ENCODE measurements around the gene KIAA1191. TPM values are rescaled to one million over a fixed set of nuclear protein-coding genes. Genes with fewer than 3 reads are reported as not detected.
A peak's percentile ranks its signal among the peaks of the same experiment; 100 is the strongest.

Gene KIAA1191
- total RNA-seq, 4 donors from 2014 or later: 77.6 to 96.5 (median 83.3) TPM

DNA sequence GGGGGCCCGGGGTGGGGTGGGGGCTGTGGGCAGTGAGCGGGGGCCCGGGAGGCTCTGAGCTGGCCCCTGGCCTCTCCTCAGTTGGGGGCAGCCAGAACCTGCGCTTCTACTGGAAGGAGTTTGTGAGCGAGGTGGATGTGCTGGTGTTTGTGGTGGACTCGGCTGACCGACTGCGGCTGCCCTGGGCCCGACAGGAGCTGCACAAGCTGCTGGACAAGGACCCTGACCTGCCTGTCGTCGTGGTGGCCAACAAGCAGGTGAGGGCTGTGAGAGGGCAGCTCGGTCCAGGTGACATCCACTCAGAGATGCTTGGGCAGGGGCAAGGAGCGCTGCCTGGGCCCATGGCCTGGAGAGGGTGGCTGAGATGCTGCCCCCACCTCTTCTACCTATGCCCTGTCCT is 7.2 kb upstream of the KIAA1191 start:
- DNase-seq: no peak
- H3K36me3 ChIP-seq: no peaks in the 10 kb centered on the region
- no peak overlapping the region for H3K27ac ChIP-seq
- no peaks in the 10 kb centered on the region for H3K9me3 ChIP-seq
- H3K4me3 ChIP-seq: no peak overlapping the region
- TF ChIP-seq, protein P1, sequence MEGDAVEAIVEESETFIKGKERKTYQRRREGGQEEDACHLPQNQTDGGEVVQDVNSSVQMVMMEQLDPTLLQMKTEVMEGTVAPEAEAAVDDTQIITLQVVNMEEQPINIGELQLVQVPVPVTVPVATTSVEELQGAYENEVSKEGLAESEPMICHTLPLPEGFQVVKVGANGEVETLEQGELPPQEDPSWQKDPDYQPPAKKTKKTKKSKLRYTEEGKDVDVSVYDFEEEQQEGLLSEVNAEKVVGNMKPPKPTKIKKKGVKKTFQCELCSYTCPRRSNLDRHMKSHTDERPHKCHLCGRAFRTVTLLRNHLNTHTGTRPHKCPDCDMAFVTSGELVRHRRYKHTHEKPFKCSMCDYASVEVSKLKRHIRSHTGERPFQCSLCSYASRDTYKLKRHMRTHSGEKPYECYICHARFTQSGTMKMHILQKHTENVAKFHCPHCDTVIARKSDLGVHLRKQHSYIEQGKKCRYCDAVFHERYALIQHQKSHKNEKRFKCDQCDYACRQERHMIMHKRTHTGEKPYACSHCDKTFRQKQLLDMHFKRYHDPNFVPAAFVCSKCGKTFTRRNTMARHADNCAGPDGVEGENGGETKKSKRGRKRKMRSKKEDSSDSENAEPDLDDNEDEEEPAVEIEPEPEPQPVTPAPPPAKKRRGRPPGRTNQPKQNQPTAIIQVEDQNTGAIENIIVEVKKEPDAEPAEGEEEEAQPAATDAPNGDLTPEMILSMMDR (IDR thresholded peaks at IDR 0.05): no peak
- TF ChIP-seq POLR2A (IDR thresholded peaks at IDR 0.05): no peak
- H3K4me1 ChIP-seq: peaks cover 0 to 15% (median 6%) of the 10 kb centered on the region in 4 donors
- no peaks in the 10 kb centered on the region for H3K27me3 ChIP-seq

DNA sequence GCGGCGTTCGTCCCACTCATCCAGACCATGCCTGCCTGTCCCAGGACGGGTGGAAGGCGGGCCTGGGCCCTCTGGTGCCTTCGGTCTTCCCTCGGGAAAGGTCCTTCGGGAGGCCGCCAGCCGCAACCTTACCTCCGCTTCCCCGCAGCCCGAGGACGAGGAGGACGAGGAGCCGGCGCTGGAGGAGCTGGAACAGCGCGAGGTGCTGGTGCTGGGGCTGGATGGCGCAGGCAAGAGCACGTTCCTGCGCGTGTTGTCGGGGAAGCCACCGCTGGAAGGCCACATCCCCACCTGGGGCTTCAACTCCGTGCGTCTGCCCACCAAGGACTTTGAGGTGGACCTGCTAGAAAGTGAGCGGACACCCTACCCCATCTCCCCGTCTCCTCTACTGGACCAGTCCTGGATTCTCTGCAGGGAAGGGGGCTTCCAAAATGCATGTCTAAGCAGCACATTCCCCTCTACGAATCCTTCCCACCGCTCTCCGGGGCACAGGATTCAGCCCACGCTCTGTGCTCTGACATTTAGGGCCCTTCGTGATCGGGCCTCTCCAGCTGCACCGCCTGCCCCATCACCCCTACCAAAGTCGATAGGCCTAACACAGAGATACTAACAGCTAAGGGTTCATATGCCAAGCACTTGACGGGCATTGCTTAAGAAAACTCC is 4.8 kb upstream of the KIAA1191 start:
- Histone ChIP-seq H3K4me3 (peak overlapping the region; percentile 76 to 94 (median 84)), H3K27ac (peak overlapping the region in 2 of 4 donors; percentile 69 to 78), H3K36me3 (no peaks in the 10 kb centered on the region), H3K4me1 (peaks cover 0 to 15% (median 9%) of the 10 kb centered on the region in 4 donors), H3K9me3 (no peaks in the 10 kb centered on the region), H3K27me3 (no peaks in the 10 kb centered on the region)
- no peak for TF ChIP-seq POLR2A (IDR thresholded peaks at IDR 0.05)
- TF ChIP-seq, protein P1 (IDR thresholded peaks at IDR 0.05): no peak
- no peak for DNase-seq

DNA sequence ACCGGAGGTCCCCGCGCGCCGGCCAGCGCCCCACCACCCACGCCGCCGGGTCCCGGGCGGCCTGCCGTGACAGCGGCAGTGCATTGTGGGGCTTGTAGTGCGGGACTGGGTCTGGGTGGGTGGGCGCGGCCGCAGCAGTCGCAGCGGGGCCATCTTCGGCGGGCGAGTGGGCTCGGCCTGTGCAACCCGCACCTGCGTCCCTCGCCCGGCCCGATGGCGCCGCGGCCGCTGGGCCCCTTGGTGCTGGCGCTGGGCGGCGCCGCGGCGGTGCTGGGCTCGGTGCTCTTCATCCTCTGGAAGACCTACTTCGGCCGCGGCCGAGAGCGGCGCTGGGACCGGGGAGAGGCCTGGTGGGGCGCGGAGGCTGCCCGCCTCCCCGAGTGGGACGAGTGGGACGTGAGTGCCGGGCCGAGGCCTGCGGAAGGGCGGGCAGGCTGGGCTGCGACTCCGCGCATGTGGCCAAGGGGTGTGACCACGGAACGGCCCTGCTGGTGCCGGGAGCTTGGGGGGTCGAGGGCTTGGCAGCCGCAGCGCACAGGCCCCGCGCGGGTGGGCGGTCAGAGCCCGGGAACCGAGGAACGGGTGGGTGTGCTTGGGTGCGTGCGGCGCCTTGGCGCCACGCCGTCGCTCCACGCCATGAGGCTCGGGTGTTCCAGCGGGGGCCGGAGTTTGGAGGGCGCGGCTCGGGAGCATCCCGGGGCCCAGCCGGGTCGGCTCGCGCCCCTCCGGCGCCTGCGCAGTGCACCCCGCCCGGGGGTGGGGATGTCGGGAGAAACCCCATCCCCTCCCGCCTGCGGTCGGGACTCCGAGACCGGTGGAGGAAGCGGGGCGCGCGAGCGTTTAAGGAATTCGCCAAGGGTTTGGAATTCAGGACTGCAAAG is 4.0 kb upstream of the KIAA1191 start, which contains the start of gene ARL10:
Gene ARL10 (plus strand): TSS at position 137 of the 881 bp plus-strand sequence. CDS start 77 bp downstream, at position 214.
- Histone ChIP-seq H3K4me1 (peaks cover 0 to 19% (median 9%) of the 10 kb centered on the region in 4 donors), H3K36me3 (no peaks in the 10 kb centered on the region), H3K27me3 (no peaks in the 10 kb centered on the region), H3K4me3 (peak within 1 kb of the TSS; percentile 76 to 94 (median 84)), H3K9me3 (no peaks in the 10 kb centered on the region), H3K27ac (peak within 1 kb of the TSS; percentile 9 to 78 (median 66))
- DNase-seq: peak; percentile 52 to 68 (median 58)
- TF ChIP-seq, protein P1 (IDR thresholded peaks at IDR 0.05): no peak
- TF ChIP-seq POLR2A (IDR thresholded peaks at IDR 0.05): no peak

DNA sequence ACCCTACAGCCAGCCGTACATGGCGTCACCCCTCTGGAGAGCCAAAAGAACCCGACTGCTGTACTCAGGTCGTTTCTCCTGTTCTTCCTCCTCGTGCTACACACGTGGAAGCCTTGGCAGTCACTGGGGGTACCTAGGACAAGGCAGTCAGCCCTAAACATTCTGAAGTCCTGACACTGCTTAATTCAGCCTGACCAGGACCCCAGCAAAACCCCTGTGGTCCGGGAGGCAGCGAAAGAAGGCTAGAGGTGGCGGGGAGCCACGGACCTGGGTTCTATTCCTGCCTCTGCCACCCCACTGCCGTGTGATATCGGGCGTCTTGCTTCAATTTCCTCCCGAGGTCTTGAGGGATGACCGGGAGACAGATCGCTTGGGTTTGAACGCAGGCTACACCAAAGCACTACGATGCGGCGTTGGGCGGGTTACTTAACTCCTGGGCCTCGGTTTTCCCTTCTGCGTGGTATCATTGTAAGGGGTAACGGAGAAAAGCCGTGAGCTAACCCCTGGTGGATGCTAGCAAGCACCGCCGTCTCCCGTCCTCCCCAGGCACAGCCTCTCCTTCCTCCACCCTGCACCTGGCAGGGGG is 3.3 kb upstream of the KIAA1191 start:
- Histone ChIP-seq H3K9me3 (no peaks in the 10 kb centered on the region), H3K36me3 (no peaks in the 10 kb centered on the region), H3K4me1 (peaks cover 0 to 26% (median 12%) of the 10 kb centered on the region in 4 donors), H3K27me3 (no peaks in the 10 kb centered on the region), H3K27ac (peak overlapping the region; percentile 9 to 78 (median 66)), H3K4me3 (peak overlapping the region; percentile 76 to 94 (median 84))
- TF ChIP-seq POLR2A (IDR thresholded peaks at IDR 0.05): no peak
- TF ChIP-seq, protein P1 (IDR thresholded peaks at IDR 0.05): no peak
- no peak for DNase-seq

DNA sequence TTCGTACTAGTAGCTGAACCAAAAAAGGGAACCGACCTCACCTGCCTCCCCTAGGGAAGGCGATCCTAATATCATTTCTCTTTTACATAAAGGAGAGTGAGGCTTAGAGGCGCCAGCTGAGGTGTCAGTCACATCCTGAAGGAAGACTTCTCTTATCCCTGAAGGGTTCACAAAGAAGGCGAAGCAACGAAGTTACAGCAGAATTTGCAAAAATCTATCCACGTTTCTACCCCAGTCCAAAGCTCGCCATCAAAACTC is 598 bp upstream of the KIAA1191 start:
- Histone ChIP-seq H3K36me3 (peaks cover 0 to 15% (median 0%) of the 10 kb centered on the region in 3 donors), H3K27ac (peak overlapping the region; percentile 76 to 84 (median 79)), H3K27me3 (no peaks in the 10 kb centered on the region), H3K4me3 (peak overlapping the region; percentile 82 to 98 (median 90)), H3K9me3 (no peaks in the 10 kb centered on the region), H3K4me1 (peaks cover 0 to 26% (median 14%) of the 10 kb centered on the region in 4 donors)
- no peak for DNase-seq
- TF ChIP-seq POLR2A (IDR thresholded peaks at IDR 0.05): no peak
- TF ChIP-seq, protein P1 (IDR thresholded peaks at IDR 0.05): no peak

All from Peyer's patch (tissue), 4 donors.